Measurements from ENCODE around the gene VWA3A.
"Not testable (repeated sequence)": the region's sequence is repeated elsewhere in the genome, so short reads cannot be mapped to it uniquely, and the experiment has no call there.

VWA3A gene

DNA sequence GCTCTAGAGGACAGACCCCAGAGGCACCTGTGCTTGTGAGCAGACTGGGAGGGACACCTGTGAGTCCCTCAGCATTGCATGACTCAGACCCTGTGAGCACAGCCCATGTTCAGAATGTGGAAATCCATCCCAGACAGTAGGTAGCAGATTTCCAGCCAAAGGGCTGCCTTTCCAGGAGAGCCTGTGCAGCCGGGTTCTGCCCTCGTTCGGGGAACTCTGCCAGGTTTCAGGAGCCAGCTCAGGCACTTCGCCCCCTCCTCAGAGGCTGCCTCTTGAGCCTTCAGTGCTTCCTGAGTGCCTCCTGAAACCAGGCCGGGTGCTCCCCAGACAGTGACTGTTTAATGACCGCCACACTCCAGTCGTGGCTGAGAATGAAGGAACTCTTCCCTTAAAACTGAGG lies 46.7 kb downstream of the VWA3A start:
- DNase-seq, result no peak

DNA sequence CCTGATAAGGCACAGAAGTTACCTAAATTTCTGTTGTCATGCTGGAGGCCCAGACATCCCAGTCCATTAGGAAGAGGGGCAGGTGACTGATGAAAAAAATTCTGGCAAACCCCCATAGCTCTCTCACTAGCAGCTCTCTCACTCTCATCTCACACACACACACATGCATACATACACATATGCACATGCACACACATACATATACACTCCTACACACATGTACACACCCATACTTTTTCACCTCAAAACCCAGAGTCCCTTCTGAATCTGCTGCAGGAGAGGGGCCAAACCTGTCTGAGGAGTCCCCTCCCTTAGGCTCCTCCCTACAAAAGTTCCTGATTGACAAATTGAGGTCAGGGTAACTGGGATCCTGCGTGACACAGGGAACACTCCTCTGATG lies 47.4 kb downstream of the VWA3A start:
- no peak for DNase-seq

DNA sequence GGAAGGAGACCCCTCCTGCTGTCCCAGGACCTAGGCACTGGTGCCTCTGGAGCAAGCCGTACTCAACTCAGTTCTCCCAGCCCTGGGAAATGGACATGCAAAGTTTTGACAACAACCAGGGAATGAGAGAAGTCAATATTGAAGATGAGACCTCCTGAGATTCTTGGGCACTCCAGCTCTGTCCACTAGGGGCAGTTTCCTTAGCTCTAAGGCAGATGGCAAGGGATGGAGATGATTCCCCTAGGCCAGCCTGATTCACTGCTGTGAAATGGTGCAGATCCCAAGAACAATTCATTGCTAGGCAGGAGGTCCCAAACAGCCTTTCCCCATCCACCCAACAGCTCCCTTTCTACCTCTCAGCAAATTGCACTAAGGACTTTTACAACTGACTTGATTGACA lies 49.4 kb downstream of the VWA3A start:
- DNase-seq, result no peak

DNA sequence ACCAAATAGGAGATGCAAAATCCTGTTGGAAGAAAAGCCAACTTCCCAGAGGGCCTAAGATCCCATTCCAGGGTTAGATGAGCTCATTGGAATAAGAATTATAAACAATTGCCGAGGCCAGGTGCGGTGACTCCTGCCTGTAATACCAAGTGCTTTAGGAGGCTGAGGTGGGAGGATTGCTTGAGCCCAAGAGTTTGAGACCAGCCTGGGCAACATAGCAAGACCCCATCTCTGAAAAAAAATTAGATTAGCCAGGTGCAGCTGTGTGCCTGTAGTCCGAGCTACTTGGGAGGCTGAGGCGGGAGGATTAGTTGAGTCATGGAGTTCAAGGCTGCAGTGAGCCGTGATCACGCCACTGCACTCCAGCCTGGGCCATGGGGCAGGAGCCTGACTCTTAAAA lies 52.2 kb downstream of the VWA3A start:
- no peak for DNase-seq

DNA sequence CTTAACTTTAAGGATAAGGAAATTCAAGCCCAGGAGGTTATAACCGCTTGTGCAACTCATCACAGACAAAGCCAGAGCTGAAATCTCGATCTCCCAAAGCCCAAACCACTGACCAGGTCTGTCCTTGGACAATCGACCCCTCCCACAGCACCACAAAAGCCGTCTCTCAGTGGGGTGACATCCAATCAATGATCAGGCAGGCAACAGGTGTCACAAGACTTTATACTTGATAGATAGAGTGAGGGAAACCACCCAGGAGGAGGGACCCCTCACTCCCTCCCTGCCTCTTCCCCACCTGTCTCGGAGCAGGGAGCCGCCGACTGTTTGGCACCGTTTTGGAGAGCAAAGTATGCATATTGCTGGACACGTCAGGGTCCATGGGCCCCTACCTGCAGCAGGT lies 55.5 kb downstream of the VWA3A start:
- no peak for DNase-seq

DNA sequence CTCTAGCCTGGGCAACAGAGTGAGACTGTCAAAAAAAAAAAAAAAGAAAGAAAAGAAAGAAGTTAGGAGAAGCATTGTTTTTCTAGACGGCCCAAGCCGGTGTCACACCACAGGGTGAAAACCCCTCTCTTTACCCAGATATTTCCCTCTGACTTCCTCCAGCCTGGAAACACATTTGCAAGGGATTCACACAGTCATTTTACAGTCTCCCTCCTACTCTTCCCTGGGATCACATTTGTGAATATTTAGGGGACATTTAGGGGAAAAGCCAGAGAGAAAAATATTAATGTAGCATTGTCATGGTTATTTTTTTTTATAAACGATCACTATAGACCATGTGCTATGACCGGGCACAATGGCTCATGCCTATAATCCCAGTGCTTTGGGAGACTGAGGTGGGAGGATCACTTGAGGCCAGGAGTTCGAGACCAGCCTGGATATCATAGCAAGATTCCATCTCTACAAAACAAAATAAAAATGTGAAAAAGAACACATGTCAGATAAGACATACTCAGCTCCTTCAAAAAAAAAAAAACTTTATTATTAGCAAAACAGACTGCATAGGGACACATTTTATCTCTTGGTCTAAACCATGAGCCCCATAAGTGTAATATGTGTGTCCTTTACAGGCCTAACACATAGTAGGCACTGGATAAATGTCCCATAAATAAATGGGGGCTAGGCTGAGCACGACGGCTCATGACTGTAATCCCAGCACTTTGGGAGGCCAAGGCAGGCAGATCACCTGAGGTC lies 59.1 kb downstream of the VWA3A start:
- DNase-seq, result no peak

DNA sequence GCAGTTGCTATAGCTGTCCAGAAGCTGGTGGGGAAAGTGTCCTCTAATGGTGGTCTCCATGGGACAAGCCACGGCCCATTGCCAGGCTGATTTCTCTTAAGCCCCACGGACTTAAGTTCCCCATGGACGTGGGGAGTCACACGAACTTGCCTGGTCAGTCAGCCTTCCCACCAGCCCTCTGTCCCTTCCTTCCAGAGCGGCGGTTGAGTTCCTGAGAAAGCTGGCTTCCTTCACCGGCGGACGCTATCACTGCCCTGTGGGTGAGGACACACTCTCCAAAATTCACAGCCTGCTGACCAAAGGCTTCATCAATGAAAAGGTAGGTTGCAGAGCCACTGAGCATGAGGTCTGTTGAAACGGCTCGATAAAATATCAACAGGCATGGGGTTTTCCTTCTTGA lies 60.0 kb downstream of the VWA3A start:
- no peak for DNase-seq

DNA sequence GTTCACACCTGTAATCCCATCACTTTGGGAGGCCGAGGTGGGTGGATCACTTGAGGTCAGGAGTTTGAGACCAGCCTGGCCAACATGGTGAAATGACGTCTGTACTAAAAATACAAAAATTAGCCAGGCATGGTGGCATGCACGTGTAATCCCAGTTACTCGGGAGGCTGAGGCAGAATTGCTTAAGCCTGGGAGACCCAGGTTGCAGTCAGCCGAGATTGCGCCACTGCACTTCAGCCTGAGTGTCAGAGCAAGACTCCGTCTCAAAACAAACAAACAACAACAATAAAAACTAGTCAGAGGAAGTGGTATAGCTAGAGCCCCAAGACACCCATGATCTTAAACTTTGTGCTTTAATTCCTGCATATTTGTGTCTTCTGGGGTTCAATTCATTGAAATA lies 60.7 kb downstream of the VWA3A start:
- not testable (repeated sequence) for DNase-seq

DNA sequence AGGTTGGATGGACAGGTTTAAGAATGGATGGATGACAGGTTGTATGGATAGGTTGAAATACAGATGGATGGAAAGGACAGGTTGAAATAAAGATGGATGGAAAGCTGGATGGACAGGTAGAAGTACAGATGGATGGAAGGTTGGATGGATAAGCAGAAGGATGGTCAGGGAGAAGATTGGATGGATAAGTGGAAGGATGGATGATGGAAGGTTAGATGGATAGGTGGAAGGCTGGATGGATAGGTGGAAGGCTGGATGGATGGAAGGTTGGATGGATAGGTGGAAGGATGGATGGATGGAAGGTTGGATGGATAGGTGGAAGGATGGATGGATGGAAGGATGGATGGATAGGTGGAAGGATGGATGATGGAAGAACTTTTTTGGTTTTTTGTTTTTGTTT lies 69.1 kb downstream of the VWA3A start:
- DNase-seq, result no peak

DNA sequence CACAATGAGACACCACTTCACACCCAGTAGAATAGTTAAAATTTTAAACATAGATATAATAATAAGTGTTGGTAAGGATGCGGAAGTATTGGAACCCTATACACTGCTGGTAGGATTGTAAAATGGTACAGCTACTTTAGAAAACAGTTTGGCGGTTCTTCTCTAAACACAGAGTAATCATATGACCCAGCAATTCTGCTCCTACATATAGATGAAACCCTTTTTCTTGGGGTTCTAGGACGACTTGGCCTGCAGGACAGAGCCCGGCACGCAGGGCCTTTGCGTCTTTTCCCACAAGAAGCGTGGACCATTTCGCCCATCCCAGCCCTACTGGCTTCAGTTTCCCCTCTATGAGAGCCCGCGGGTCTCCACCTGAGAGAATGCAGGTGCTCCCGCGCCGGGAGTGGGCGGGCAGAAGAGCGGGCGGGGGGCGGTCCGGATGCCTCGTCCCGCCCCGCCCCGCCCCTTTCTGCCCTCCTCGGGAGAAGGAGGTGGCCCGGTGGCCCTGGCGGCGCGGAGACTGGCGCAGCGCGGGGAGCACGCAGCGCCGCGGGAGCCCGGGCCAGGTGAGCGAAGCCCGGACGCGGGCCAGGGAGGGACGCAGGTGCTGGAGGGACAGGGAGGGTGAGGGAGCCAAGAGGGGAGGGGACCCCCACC lies 69.8 kb downstream of the VWA3A start, which contains the start of gene SDR42E2:
SDR42E2 (plus strand) TSS at position 508 of the 657 bp plus-strand sequence. CDS start 3,077 bp downstream, outside the sequence.
- no peak for DNase-seq

DNA sequence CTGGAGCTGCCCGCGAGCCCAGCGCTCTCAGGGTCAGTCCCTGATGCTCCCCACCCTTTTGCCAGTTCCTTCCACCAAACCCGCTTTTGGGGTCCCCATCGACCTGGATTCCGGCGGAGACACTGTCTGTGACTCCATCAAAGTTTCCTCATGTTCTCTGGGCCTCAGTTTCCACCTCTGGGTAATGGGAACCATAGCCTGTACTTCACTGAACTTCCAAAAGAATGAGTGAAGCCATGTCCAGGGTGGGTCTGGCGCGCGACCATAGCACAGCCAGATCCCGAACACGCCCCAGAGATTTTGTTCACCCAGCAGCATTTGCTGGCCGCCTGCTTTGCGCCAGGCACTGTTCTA lies 70.3 kb downstream of the VWA3A start:
- no peak for DNase-seq

DNA sequence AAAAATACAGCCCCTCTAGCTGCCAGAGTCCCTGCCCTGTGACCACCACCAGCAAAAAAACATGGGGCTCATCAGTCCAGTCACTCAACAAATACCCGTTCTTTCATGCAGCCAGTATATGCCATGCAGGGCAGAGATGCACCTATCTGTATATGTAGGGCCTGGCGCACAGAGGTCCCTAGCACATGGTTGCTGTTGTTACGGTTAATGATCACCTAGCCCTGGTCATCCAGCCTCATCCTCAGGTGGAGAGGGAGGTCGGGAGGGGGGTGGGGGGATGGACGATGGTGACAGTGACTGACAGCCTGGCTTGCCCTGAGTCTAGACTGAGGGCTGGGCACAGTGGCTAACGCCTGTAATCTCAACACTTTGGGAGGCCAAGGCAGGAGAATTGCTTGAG lies 71.5 kb downstream of the VWA3A start:
- DNase-seq, result no peak

DNA sequence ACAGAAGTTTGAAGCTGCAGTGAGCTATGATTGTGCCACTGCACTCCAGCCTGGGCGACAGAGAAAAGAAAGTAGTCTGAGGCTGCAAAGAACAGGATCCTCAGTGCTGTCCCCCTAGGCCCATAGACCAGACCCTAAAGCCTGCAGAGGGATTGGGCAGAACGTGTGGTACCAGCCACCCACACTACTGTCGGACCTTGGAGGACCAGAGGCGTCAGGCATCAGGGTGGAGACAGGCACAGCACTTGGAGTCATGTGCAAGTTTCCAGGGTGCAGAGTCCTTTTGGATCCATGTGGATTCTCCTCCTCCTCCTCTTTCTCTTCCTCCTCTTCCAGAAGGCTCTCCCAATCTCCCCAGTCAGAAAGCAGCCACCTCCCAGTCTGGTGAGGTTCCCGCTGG lies 72.1 kb downstream of the VWA3A start:
- no peak for DNase-seq

DNA sequence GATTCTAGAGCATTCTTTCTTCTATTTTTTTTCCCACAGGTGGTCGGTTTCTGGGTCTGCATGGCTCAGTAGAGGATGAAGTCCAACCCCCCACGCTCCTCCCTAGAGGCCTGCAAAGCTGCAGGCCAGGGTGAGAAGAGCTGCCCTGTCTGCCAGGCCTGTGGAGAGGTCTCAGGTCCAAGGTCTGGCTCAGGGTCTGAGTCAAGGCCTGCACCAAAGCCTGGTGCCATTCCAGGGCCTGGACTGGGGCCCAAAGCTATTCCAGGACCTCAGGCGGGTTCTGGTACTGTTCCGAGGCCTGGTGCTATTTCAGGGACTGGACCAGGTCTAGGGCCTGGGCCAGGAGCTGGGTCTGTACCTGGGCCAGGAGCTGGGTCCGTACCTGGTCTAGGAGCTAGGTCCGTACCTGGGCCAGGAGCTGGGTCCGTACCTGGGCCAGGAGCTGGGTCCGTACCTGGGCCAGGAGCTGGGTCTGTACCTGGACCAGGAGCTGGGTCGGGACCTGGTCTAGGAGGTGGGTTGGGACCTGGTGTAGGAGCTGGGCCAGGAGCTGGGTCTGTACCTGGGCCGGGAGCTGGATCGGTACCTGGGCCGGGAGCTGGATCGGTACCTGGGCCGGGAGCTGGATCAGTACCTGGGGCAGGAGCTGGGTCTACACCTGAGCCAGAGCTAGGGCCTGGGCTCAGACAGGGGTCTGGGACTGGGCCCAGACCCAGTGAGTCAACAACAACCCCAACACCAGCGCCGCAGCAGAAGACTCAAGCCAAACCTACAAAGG lies 73.4 kb downstream of the VWA3A start:
- no peak for DNase-seq

DNA sequence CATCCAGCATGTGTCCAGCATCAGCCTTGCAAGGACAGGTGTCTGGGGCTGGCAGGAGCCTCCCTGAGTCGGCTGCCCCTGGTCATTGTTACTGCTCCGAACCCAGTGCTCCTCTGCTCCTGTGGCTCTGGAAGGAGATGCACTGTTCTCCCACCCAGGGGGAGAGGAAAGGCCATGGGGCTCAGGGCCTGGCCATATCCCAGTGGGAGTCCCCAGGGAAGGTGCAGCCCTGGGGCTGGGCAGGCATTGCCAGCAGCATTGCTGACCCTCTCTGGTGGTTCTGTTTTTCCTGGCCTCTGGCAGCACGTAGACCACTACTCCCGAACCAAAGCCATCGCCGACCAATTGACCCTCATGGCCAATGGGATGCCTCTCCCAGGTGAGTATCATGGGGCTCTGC lies 79.6 kb downstream of the VWA3A start:
- DNase-seq, result no peak

DNA sequence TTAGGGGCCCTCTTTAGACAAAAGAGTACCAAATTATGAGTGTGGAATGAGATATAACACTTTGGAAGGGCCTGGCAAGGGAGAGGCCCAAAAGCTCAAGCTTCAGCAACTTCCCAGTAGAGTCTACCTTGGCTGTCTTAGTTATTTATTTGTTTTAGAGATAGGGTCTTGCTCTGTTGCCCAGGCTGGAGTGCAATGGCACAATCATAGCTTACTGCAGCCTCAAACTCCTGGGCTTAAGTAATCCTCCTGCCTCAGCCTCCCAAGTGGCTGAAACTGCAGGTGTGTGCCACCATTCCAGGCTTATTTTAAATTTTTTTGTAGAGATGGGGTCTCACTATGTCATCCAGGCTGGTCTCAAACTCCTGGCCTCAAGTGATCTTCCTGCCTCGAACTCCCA lies 80.3 kb downstream of the VWA3A start:
- DNase-seq, result not testable (repeated sequence)

DNA sequence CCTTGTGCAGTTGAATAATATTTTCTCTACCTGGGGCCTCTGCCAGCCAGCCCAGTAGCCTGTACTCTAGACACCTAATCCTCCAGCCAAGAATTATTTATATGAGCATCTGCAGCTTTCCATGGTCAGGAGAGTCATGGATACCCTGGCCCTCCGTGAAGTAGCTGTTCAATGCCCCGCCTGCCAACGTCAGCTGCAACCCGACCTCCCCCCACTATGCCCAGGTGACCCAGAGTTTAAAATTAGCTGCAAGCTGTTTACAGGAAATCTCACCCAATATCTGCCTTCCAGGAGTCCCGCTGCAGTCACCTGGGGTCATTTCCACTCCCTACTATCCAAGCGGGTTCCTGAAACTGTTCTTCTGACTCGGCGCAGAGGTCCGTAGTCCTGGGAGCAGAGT lies 82.3 kb downstream of the VWA3A start:
- DNase-seq, result no peak

DNA sequence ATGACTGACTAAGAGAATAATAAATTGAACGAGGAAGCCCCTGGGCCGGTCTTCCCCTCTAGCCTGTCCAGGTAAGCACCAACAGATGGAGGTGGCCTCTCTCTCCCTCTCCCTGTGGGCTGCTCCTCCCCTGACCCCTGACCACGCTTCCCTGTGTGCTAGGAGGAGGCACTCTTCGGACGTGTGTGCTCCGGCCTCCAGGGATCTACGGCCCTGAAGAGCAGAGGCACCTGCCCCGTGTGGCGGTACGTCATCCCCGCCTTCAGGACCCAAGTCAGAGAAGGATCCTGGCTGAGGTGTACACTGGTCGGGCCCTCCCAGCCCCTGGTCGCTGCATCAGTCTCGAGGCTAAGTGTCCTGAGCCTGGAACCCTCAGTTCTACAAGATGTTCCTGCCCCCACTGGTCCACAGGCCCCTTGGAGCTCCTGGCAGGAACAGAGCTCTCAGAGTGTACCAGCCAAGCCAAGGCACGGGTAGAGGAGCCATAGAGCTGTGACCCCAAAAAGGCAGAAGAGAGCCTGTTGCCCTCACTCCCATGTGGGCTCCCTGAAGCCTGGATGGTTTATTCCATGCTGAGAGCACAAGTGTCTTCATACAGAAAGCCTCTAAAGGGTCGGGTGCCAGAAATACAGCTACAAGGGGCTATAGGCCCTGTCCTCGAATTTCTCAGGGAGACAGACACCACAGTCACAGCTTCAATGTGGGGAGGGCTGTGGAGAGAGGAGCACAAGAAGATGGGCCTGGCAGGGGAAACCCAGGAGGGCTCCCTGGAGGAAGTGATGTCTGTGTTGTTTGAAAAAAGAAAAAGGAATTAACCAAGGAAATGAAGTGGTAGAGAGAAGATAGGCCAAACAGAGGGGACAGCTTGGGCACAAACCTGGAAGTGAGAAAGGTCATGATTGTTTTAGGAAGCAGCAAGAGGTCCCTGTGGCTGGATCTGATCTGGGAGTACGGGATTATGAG lies 85.9 kb downstream of the VWA3A start:
- DNase-seq, result no peak

DNA sequence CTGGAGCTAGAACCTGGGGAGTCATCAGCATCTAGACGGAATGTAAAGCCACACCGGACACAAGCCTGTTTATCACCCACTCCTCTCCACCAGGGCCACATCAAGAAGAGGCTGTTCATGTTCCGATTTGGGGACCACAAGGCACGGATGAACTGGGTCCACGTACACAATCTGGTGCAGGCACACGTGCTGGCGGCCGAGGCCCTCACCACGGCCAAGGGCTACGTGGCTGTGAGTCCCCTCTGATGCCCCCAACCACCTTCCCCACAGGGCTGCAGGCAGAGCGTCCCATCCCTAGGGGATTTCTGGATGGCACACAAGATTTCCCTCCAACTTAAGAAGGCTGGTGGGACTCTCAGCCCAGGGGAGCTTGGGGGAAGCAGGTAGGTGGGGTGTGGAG lies 89.1 kb downstream of the VWA3A start:
- no peak for DNase-seq

DNA sequence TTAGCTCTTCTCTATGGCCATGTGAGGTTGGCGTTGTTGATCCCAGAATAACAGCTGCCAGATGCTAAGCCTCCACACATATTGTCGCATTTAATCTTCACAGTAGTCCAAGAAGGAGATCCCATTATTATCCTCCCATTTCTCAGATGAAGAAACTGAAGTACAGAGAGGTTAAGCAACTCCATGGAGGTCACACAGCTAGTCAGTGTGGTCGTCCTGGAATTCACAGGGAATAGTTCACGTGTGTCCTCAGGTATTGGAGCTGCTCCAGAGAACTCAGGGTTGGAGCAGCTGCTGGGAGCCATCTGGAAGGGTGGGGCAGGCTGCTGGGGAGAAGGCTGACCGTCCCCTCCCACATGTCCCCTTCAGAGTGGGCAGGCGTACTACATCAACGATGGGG lies 89.5 kb downstream of the VWA3A start:
- DNase-seq, result no peak

DNA sequence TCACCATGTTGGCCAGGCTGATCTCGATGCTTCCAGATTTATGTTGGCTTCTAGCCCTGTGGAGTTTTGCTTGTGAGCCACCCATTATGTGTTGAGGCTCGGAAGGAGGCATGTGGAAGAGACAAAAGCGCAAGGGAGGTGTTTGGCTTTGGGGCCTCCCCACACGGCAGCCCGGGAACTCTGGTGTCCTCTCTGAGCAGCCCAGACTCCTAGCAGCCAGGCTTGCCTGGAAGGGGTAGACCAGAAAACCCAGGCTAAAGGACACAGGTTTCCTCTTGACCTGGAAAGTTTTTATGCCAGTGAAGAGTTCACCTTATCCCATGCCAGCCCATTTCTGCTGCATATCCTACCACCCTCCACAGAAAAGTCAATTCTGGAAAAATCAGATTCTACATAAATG lies 91.0 kb downstream of the VWA3A start:
- no peak for DNase-seq

DNA sequence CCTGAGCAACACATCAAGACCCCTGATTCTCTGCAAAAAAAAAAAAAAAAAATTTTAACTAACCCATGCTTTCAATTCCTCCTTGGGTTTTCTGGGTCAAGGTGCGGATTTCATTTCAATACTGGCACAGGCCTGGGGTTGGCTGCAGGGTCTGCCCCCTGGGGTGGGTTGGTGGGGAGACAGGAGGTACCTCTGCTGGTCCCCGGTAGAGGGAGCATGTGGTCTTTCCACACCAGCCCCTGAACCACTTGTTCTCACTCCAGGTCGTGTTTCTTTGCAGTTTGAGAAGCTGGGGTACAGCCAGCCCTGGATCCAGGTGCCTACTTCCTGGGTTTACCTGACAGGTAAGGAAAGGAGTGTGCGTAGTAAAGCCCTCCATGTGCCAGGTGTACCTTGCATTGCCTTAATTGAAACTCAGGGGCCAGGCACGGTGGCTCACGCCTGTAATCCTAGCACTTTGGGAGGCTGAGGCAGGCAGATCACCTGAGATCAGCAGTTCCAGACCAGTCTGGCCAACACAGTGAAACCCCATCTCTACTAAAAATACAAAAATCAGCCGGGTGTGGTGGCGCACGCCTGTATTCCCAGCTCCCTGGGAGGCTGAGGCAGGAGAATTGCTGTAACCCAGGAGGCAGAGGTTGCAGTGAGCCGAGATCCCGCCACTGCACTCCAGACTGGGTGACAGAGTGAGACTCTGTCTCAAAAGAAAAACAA lies 91.7 kb downstream of the VWA3A start:
- no peak for DNase-seq

All from KG1 (cell line).